Progenitor cell of endocrine pancreas (in vitro differentiated cells): Measurements from ENCODE around the gene ARHGAP25. TPM values are rescaled to one million over a fixed set of nuclear protein-coding genes. Genes with fewer than 3 reads are reported as not detected.
A peak's percentile ranks its signal among the peaks of the same experiment; 100 is the strongest.

ENCODE experiments used
- DNase-seq: peaks from one replicate; pipeline ENCODE4 v3.0.0; 2021; ENCODE audit warnings: low spot score; ENCODE audit not compliant: unreplicated experiment
- H3K27ac Mint-ChIP-seq: 2 replicates; pipeline ENCODE4 v1.8.0; 2021; ENCODE audit warnings: mild to moderate bottlenecking, moderate library complexity, mixed read lengths
- H3K27me3 Mint-ChIP-seq: 2 replicates; pipeline ENCODE4 v1.8.0; 2021; ENCODE audit warnings: mixed read lengths
- H3K36me3 Mint-ChIP-seq: 2 replicates; pipeline ENCODE4 v1.8.0; 2022; ENCODE audit warnings: mixed read lengths; ENCODE audit not compliant: insufficient read depth
- H3K4me1 Mint-ChIP-seq: 2 replicates; pipeline ENCODE4 v1.8.0; 2021; ENCODE audit warnings: low read depth, mixed read lengths
- H3K4me3 Mint-ChIP-seq: 2 replicates; pipeline ENCODE4 v1.8.0; 2021; ENCODE audit warnings: low read depth, mild to moderate bottlenecking, moderate library complexity, mixed read lengths
- H3K9me3 Mint-ChIP-seq: 2 replicates; pipeline ENCODE4 v1.8.0; 2021; ENCODE audit warnings: low read depth, mixed read lengths
- total RNA-seq: library from RNA; stranded (reverse); gene quantifications from 2 replicates; pipeline ENCODE4 v1.2.1, GENCODE V29; 2021
- TF ChIP-seq, protein P1 (sequence below): fragments of 200-600 bp; sonication (generic); IDR thresholded peaks from one replicate; pipeline ENCODE4 v1.5.0; 2021; ENCODE audit warnings: antibody characterized with exemption, mild to moderate bottlenecking; ENCODE audit not compliant: unreplicated experiment

ARHGAP25 gene
- total RNA-seq, 1 donor from 2014 or later, result 1.3 TPM

DNA sequence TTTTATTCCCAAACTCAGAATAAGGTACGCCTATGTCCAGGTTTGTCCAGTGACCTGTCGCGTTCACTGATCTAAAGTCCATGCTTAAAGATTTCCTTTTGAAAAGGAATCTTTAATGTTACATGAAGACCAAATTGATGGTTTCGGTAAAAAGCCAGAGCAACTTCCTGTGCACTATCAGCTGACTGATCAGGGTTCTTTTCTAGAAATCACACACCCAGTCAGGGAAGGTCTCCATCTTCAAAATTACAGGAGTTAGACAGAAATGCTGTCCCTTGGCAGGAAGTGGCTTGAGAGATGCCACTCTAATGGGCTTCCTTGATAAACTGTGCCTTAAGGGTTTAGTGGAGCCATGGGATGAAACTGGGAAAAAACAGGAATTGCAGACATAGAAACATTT lies 14.7 kb upstream of the ARHGAP25 start:
- TF ChIP-seq, protein P1, sequence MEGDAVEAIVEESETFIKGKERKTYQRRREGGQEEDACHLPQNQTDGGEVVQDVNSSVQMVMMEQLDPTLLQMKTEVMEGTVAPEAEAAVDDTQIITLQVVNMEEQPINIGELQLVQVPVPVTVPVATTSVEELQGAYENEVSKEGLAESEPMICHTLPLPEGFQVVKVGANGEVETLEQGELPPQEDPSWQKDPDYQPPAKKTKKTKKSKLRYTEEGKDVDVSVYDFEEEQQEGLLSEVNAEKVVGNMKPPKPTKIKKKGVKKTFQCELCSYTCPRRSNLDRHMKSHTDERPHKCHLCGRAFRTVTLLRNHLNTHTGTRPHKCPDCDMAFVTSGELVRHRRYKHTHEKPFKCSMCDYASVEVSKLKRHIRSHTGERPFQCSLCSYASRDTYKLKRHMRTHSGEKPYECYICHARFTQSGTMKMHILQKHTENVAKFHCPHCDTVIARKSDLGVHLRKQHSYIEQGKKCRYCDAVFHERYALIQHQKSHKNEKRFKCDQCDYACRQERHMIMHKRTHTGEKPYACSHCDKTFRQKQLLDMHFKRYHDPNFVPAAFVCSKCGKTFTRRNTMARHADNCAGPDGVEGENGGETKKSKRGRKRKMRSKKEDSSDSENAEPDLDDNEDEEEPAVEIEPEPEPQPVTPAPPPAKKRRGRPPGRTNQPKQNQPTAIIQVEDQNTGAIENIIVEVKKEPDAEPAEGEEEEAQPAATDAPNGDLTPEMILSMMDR, result no peak
- no peak for DNase-seq

DNA sequence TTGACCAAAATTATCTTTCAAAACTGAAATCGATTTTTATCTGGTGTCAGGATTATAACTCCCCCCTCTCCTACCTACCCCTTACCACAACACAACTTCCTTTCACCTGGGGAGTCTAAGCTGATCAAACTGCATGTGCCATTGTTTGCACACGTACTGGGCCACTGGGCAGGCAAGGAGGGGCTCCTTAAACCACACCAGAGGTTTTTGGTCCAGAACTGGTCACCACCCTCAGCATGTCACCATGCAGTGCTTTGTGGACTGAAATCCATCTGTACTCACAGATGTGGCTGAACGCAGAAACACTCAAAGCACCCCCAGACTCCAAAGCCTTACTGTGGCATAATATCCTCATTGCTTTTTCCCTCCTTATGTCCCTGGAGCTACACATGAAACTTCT lies 13.9 kb upstream of the ARHGAP25 start:
- no peak for DNase-seq
- H3K27ac Mint-ChIP-seq, result no peak overlapping the region
- H3K9me3 Mint-ChIP-seq, result no peaks in the 10 kb centered on the region
- H3K4me1 Mint-ChIP-seq, result no peaks in the 10 kb centered on the region
- TF ChIP-seq, protein P1, result no peak
- no peak overlapping the region for H3K4me3 Mint-ChIP-seq
- H3K27me3 Mint-ChIP-seq, result no peaks in the 10 kb centered on the region
- H3K36me3 Mint-ChIP-seq, result no peaks in the 10 kb centered on the region

More for the DNA sequence above, 14.7 kb upstream of the ARHGAP25 start:
- Mint-ChIP-seq H3K27ac (no peak overlapping the region), H3K4me1 (no peaks in the 10 kb centered on the region), H3K4me3 (no peak overlapping the region), H3K9me3 (no peaks in the 10 kb centered on the region), H3K27me3 (no peaks in the 10 kb centered on the region), H3K36me3 (no peaks in the 10 kb centered on the region)

DNA sequence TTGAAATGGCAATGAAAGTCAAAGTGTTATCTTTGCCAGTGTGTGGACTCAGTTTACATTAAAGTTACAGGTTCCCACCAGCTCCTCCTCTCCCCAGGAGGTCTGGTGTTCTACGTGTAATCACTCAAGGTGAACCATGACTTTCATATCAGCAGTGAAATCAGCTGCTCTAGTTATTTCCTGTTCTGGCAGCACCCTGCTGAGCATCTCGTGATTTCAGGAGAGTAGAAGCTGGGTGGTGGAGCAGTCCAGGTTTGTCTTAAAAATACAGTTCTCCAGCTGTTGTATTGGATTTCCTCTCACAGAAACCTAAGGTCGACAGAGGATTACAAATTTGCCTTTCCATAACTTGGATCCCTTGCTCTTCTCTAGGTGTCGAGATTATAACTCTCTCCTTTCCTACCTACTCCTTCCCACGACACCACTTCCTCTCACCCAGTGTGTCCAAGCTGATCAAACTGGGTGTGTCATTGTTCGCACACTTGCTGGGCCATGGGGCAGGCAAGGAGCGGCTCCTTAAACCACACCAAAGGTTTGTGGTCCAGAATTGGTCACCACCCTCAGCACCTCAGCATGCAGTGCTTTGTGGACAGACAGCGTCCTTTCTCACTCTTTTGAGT lies 13.0 kb upstream of the ARHGAP25 start:
- no peaks in the 10 kb centered on the region for H3K4me1 Mint-ChIP-seq
- no peak overlapping the region for H3K27ac Mint-ChIP-seq
- no peak overlapping the region for H3K4me3 Mint-ChIP-seq
- H3K36me3 Mint-ChIP-seq, result no peaks in the 10 kb centered on the region
- no peaks in the 10 kb centered on the region for H3K27me3 Mint-ChIP-seq
- TF ChIP-seq, protein P1, result no peak
- H3K9me3 Mint-ChIP-seq, result no peaks in the 10 kb centered on the region
- DNase-seq, result no peak

DNA sequence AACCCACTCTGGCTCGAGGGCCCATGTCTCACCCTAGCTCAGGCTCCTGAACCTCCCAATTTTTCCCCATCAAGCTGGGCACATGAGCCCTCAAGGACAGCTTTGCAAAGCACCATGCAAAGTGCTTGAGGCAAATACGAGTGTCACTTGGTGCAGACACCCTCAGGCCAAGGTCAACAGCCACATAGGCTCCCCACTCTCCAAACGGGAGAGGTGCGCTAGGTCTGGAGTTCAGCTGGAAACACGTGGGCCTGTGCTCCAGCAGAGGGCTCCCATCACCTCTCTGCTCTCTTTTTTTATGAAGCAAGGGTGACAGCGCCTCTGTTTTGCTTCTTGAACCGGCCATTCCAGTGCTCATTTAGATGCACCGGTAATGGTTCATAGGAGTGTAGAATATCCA lies 11.9 kb upstream of the ARHGAP25 start:
- DNase-seq, result no peak
- Mint-ChIP-seq H3K27me3 (peaks cover 3% of the 10 kb centered on the region), H3K27ac (no peak overlapping the region), H3K4me1 (no peaks in the 10 kb centered on the region), H3K9me3 (no peaks in the 10 kb centered on the region), H3K4me3 (no peak overlapping the region), H3K36me3 (no peaks in the 10 kb centered on the region)
- TF ChIP-seq, protein P1, result peak; percentile 17

DNA sequence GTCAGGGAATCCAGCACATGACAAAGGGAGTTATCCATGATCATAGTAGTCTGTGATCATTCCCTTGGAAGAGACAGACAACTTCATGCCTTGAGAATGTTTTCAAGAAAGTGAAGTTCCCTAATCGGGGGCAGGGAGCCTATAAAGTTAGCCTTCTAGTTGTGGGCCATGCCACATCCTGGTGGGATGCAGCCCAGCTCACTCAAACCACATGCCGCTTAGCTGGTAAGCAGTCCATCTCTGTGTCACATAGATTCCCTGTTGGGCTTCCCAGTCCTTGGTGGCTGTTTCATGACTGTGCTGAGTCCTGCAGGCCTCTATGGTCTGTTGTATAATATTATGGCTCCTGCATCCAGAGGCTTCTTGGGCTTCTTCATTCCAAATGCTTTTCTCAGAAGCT lies 11.4 kb upstream of the ARHGAP25 start:
- peaks cover 4% of the 10 kb centered on the region for H3K27me3 Mint-ChIP-seq
- H3K27ac Mint-ChIP-seq, result no peak overlapping the region
- H3K4me3 Mint-ChIP-seq, result no peak overlapping the region
- no peaks in the 10 kb centered on the region for H3K4me1 Mint-ChIP-seq
- TF ChIP-seq, protein P1, result no peak
- no peak for DNase-seq
- no peaks in the 10 kb centered on the region for H3K36me3 Mint-ChIP-seq
- no peaks in the 10 kb centered on the region for H3K9me3 Mint-ChIP-seq
